Transverse colon (tissue), 4 donors: Measurements from ENCODE around the gene PNLIPRP2. TPM values are rescaled to one million over a fixed set of nuclear protein-coding genes. Genes with fewer than 3 reads are reported as not detected.

ENCODE experiments used
- DNase-seq: peaks from one replicate; pipeline ENCODE4 v3.0.0-alpha.2; 2019
- H3K27ac ChIP-seq, 4 donors: fragments of 200-600 bp; sonication (generic); 2 replicates each; pipeline ENCODE4 v1.5.1; 2016 to 2018; ENCODE audit warnings: inconsistent platforms in 4 of 4
- H3K27me3 ChIP-seq: fragments of 200-600 bp; sonication (generic); 2 replicates; pipeline ENCODE4 v1.5.1; 2017; ENCODE audit warnings: inconsistent platforms
- H3K36me3 ChIP-seq, 4 donors: fragments of 200-600 bp; sonication (generic); 2 replicates each; pipeline ENCODE4 v1.5.1; 2017 to 2019; ENCODE audit warnings: inconsistent platforms in 4 of 4
- H3K4me1 ChIP-seq, 4 donors: fragments of 200-600 bp; sonication (generic); 2 replicates each; pipeline ENCODE4 v1.5.1; 2017 to 2020; ENCODE audit warnings: inconsistent platforms in 4 of 4
- H3K4me3 ChIP-seq, 4 donors: fragments of 200-600 bp; sonication (generic); 1 replicate in 1 of 4; 2 replicates in 3 of 4; pipeline versions ENCODE4 v1.5.1 to v1.6.1; 2017 to 2019; ENCODE audit warnings: inconsistent platforms in 4 of 4
- H3K9me3 ChIP-seq, 2 donors: fragments of 200-600 bp; sonication (generic); 2 replicates each; pipeline ENCODE4 v1.5.1; 2017 to 2019; ENCODE audit warnings: inconsistent platforms in 2 of 2
- CTCF ChIP-seq, 5 experiments: fragments of 200-600 bp in 3 of 5; fragments of 450-650 bp in 2 of 5; sonication (generic) in 3 of 5; IDR thresholded peaks; 1 replicate in 2 of 5; 2 replicates in 3 of 5; pipeline ENCODE4 v1.5.1; 2016 to 2017; ENCODE audit warnings: antibody characterized with exemption in 5 of 5, inconsistent platforms in 3 of 5, mild to moderate bottlenecking in 2 of 5, moderate library complexity in 1 of 5
- EP300 ChIP-seq: sonication (generic); formaldehyde crosslinking; IDR thresholded peaks from one replicate; pipeline ENCODE4 v1.6.1; 2017; ENCODE audit warnings: antibody characterized with exemption, low read depth
- POLR2A ChIP-seq: fragments of 450-650 bp; IDR thresholded peaks from one replicate; pipeline ENCODE4 v1.6.1; 2016; ENCODE audit warnings: antibody characterized with exemption, mild to moderate bottlenecking, moderate library complexity
- POLR2AphosphoS5 ChIP-seq, 3 donors: sonication (generic); formaldehyde crosslinking; IDR thresholded peaks; one replicate each; pipeline ENCODE4 v1.6.1; 2016; ENCODE audit warnings: antibody characterized with exemption in 3 of 3
- WGBS, 2 donors: methylation state at CpG; one replicate each; pipeline ENCODE4 v1.1.5; 2018; ENCODE audit warnings: low coverage in 1 of 2; 5-methylcytosine and 5-hydroxymethylcytosine counted together
- in situ Hi-C, 4 donors: fragments of 200-750 bp; cut with MboI; loops; one replicate each; pipeline versions ENCODE4 v1.15.0 to v1.15.1; 2017; ENCODE audit warnings: low sequenced_read_pairs in 3 of 4, low pct_ligation_motif_present in 1 of 4, low pct_unique_long_range_greater_than_20kb in 1 of 4
- intact Hi-C: fragments of 100-400 bp; cut with DNase I; formaldehyde crosslinking; loops from one replicate; pipeline ENCODE4 v1.15.1; 2023; ENCODE audit warnings: low total_unique reads
- total RNA-seq, 4 donors: library from RNA; depleted of rRNA; stranded (reverse); fragments of >200 nt; gene quantifications; one replicate each; pipeline ENCODE4 v1.1.0, GENCODE V29; 2016

Gene PNLIPRP2
- total RNA-seq, 4 donors from 2014 or later, result 0.32 to 4.2 TPM; not detected in 2

- Histone ChIP-seq H3K4me1 (no peaks in the 10 kb centered on the region), H3K4me3 (no peak overlapping the region), H3K27me3 (no peaks in the 10 kb centered on the region), H3K36me3 (no peaks in the 10 kb centered on the region), H3K27ac (no peak overlapping the region), H3K9me3 (no peaks in the 10 kb centered on the region)
- TF ChIP-seq POLR2AphosphoS5 (IDR thresholded peaks at IDR 0.05), result no peak
- no peak for TF ChIP-seq CTCF (IDR thresholded peaks at IDR 0.05)
- no peak for TF ChIP-seq POLR2A
- TF ChIP-seq EP300, result no peak
- DNase-seq, result no peak
- intact Hi-C loops, result no loop called here
- 0 to 22% methylated on average over 1 of the region's 1 CpG for WGBS, 2 donors
- in situ Hi-C loops, result no loop called here
Measured at GRCh38 chr10:116637830-116638229, 17.1 kb downstream of the PNLIPRP2 start.

GRCh38 chr10:116646502-116646901 lies 25.7 kb downstream of the PNLIPRP2 start:
- DNase-seq, result no peak
- H3K9me3 ChIP-seq, result peaks cover 0 to 6% of the 10 kb centered on the region in 2 donors
- WGBS, 2 donors, result 92% methylated on average over 5 of the region's 5 CpGs; no CpG with 5 or more reads in 1 of the 2 donors
- no peak for TF ChIP-seq CTCF (IDR thresholded peaks at IDR 0.05)
- no peak for TF ChIP-seq POLR2A
- TF ChIP-seq EP300, result no peak
- TF ChIP-seq POLR2AphosphoS5 (IDR thresholded peaks at IDR 0.05), result no peak
- H3K36me3 ChIP-seq, result no peaks in the 10 kb centered on the region
- in situ Hi-C loops (no loop called here), intact Hi-C loops (no loop called here)
- H3K4me3 ChIP-seq, result no peak overlapping the region
- no peaks in the 10 kb centered on the region for H3K4me1 ChIP-seq
- H3K27ac ChIP-seq, result no peak overlapping the region
- no peaks in the 10 kb centered on the region for H3K27me3 ChIP-seq

GRCh38 chr10:116648903-116649302 lies 28.1 kb downstream of the PNLIPRP2 start:
- Histone ChIP-seq H3K4me1 (no peaks in the 10 kb centered on the region), H3K27ac (no peak overlapping the region), H3K9me3 (peaks cover 0 to 6% of the 10 kb centered on the region in 2 donors), H3K27me3 (no peaks in the 10 kb centered on the region), H3K36me3 (no peaks in the 10 kb centered on the region), H3K4me3 (no peak overlapping the region)
- TF ChIP-seq POLR2AphosphoS5 (IDR thresholded peaks at IDR 0.05) (no peak), POLR2A (no peak), CTCF (IDR thresholded peaks at IDR 0.05) (no peak), EP300 (no peak)
- in situ Hi-C loops, result no loop called here
- intact Hi-C loops, result no loop called here
- no peak for DNase-seq
- 80 to 86% methylated on average over 8 of the region's 8 CpGs for WGBS, 2 donors

- in situ Hi-C loops, result loop anchor here in 1 of 4 donors (25.0 kb wide), 1 partner anchor 508 kb away; no protein-coding TSS in a partner anchor
- Histone ChIP-seq H3K36me3 (no peaks in the 10 kb centered on the region), H3K4me1 (no peaks in the 10 kb centered on the region), H3K27me3 (no peaks in the 10 kb centered on the region), H3K9me3 (peaks cover 0 to 6% of the 10 kb centered on the region in 2 donors), H3K27ac (no peak overlapping the region), H3K4me3 (no peak overlapping the region)
- WGBS, 2 donors, result 88 to 100% methylated on average over 1 of the region's 1 CpG
- no peak for TF ChIP-seq CTCF (IDR thresholded peaks at IDR 0.05)
- no peak for TF ChIP-seq POLR2AphosphoS5 (IDR thresholded peaks at IDR 0.05)
- TF ChIP-seq EP300, result no peak
- no peak for TF ChIP-seq POLR2A
- DNase-seq, result no peak
- intact Hi-C loops, result no loop called here
Measured at GRCh38 chr10:116653885-116654284, 33.1 kb downstream of the PNLIPRP2 start.
